K562 (cell line): Measurements from ENCODE around the gene SLC39A13. TPM values are rescaled to one million over a fixed set of nuclear protein-coding genes. Genes with fewer than 3 reads are reported as not detected.
A peak's percentile ranks its signal among the peaks of the same experiment; 100 is the strongest.

ENCODE experiments used
- ARHGAP35 ChIP-seq: fragments of 450-650 bp; IDR thresholded peaks from 2 replicates; pipeline ENCODE4 v1.6.1; 2018; ENCODE audit not compliant: partially characterized antibody
- BCL6 ChIP-seq: fragments of 250-450 bp; sonication (Bioruptor Pico); IDR thresholded peaks from 2 replicates; pipeline ENCODE4 v1.4.0; 2020
- C11orf30 ChIP-seq: fragments of 450-650 bp; IDR thresholded peaks from 2 replicates; pipeline ENCODE4 v1.6.1; 2016; ENCODE audit warnings: low read depth, mild to moderate bottlenecking
- DDX20 ChIP-seq: fragments of 450-650 bp; IDR thresholded peaks from 2 replicates; pipeline ENCODE4 v1.6.1; 2016; ENCODE audit warnings: missing genetic modification characterization, low read depth, mild to moderate bottlenecking, missing compliant biosample characterization, moderate library complexity
- DIDO1 ChIP-seq: fragments of 450-650 bp; IDR thresholded peaks from 2 replicates; pipeline ENCODE4 v1.6.1; 2016; ENCODE audit warnings: low read depth, missing biosample characterization, missing genetic modification characterization
- ELF4 ChIP-seq: fragments of 450-650 bp; formaldehyde crosslinking; IDR thresholded peaks from 2 replicates; pipeline ENCODE4 v1.4.0; 2022; ENCODE audit warnings: missing genetic modification characterization
- EP300 ChIP-seq: IDR thresholded peaks from 2 replicates; pipeline ENCODE4 v1.6.1; 2012; ENCODE audit warnings: low read length, improper control_type of control experiment
- EWSR1 ChIP-seq: fragments of 450-650 bp; IDR thresholded peaks from 2 replicates; pipeline ENCODE4 v1.6.1; 2018; ENCODE audit warnings: borderline replicate concordance, mild to moderate bottlenecking, low read depth, moderate library complexity; ENCODE audit not compliant: partially characterized antibody
- FOSL1 ChIP-seq: fragments of 200-800 bp; sonication (Bioruptor generic); conservative IDR thresholded peaks from 2 replicates; pipeline ENCODE4 v1.6.1; 2016; ENCODE audit warnings: missing genetic modification characterization, missing compliant biosample characterization
- IRF1 ChIP-seq: sonication (generic); formaldehyde crosslinking; IDR thresholded peaks from 2 replicates; pipeline ENCODE4 v1.8.0; 2022; ENCODE audit warnings: missing genetic modification reagents, mild to moderate bottlenecking, borderline replicate concordance
- RBBP5 ChIP-seq: fragments of 200-600 bp; sonication (generic); IDR thresholded peaks from 2 replicates; pipeline ENCODE4 v1.6.1; 2012; ENCODE audit warnings: borderline replicate concordance, mild to moderate bottlenecking, low read length, control low read depth, inconsistent platforms; ENCODE audit not compliant: insufficient read depth, poor library complexity, severe bottlenecking
- RFX7 ChIP-seq: fragments of 250-450 bp; sonication (Bioruptor Pico); IDR thresholded peaks from 2 replicates; pipeline ENCODE4 v1.5.1; 2021; ENCODE audit warnings: mild to moderate bottlenecking
- TCF7L2 ChIP-seq: fragments of 150-350 bp; IDR thresholded peaks from 2 replicates; pipeline ENCODE4 v1.6.1; 2016; ENCODE audit warnings: low read depth, mild to moderate bottlenecking, low read length, moderate library complexity
- TRIM28 ChIP-seq: fragments of 450-650 bp; IDR thresholded peaks from 2 replicates; pipeline ENCODE4 v1.6.1; 2017
- YY1 ChIP-seq, 3 experiments: IDR thresholded peaks; 2 replicates each; pipeline ENCODE4 v1.6.1; 2011; ENCODE audit warnings: low read length in 2 of 3, mild to moderate bottlenecking in 2 of 3, moderate library complexity in 2 of 3, borderline replicate concordance in 1 of 3, control low read depth in 1 of 3, low read depth in 1 of 3; ENCODE audit not compliant: insufficient read depth in 3 of 3, insufficient replicate concordance in 2 of 3, control insufficient read depth in 1 of 3, insufficient read length in 1 of 3; ENCODE audit errors: extremely low read depth in 1 of 3
- ZKSCAN1 ChIP-seq: fragments of 150-350 bp; IDR thresholded peaks from 2 replicates; pipeline ENCODE4 v1.6.1; 2016; ENCODE audit warnings: low read depth, low read length
- ZNF197 ChIP-seq: fragments of 200-800 bp; sonication (Bioruptor generic); IDR thresholded peaks from 2 replicates; pipeline ENCODE4 v1.6.1; 2016; ENCODE audit warnings: low read depth, missing genetic modification characterization, missing compliant biosample characterization
- ZNF347 ChIP-seq: fragments of 450-650 bp; formaldehyde crosslinking; IDR thresholded peaks from 2 replicates; pipeline ENCODE4 v1.4.0; 2020; ENCODE audit warnings: low read depth, mild to moderate bottlenecking, moderate library complexity
- ZNF561 ChIP-seq: fragments of 450-650 bp; formaldehyde crosslinking; conservative IDR thresholded peaks from 2 replicates; pipeline ENCODE4 v1.4.0; 2020; ENCODE audit warnings: mild to moderate bottlenecking, moderate library complexity
- polyA plus RNA-seq, 8 experiments: library from polyadenylated mRNA; depleted of rRNA in 4 of 8; stranded (reverse) in 5 of 8; unstranded in 3 of 8; fragments of >200 nt; fragmentation: Nextera tagmentation in 2 of 8; fragmentation: Illumina TruSeq in 1 of 8; extraction: Ambion mirVana in 2 of 8; extraction: Trizol in 1 of 8; gene quantifications; 2 replicates each; pipeline versions ENCODE4 v1.2.1 to v1.2.3, GENCODE V29; 2011 to 2014; ENCODE audit warnings: inconsistent platforms in 1 of 8, missing spikeins in 1 of 8
- total RNA-seq, 7 experiments: library from RNA; depleted of rRNA in 6 of 7; stranded (reverse); fragments of >200 nt in 6 of 7; fragmentation: Illumina TruSeq in 2 of 7; extraction: Trizol in 2 of 7; gene quantifications; 2 replicates each; pipeline versions ENCODE4 v1.2.1 to v1.2.3, GENCODE V29; 2011 to 2021; ENCODE audit warnings: low replicate concordance in 1 of 7
- TF ChIP-seq, protein P1 (sequence below): fragments of 450-650 bp; IDR thresholded peaks from 2 replicates; pipeline ENCODE4 v1.6.1; 2018; ENCODE audit warnings: mild to moderate bottlenecking, low read depth; ENCODE audit not compliant: partially characterized antibody
- TF ChIP-seq, protein P2 (sequence below), 2 experiments: fragments of 450-650 bp; conservative IDR thresholded peaks; 2 replicates each; pipeline ENCODE4 v1.6.1; 2017; ENCODE audit warnings: mild to moderate bottlenecking in 2 of 2, moderate library complexity in 2 of 2
- TF ChIP-seq, protein P3 (sequence below): sonication (generic); formaldehyde crosslinking; IDR thresholded peaks from 2 replicates; pipeline ENCODE4 v1.8.1; 2023; ENCODE audit warnings: mild to moderate bottlenecking, missing genetic modification reagents

The SLC39A13 gene
- total and polyA plus RNA-seq, 9 of the 15 experiments (the other 6 are each of a cell fraction or from before 2014, with no cell fraction given) = 0.17 to 15.9 (median 3.2) TPM

DNA sequence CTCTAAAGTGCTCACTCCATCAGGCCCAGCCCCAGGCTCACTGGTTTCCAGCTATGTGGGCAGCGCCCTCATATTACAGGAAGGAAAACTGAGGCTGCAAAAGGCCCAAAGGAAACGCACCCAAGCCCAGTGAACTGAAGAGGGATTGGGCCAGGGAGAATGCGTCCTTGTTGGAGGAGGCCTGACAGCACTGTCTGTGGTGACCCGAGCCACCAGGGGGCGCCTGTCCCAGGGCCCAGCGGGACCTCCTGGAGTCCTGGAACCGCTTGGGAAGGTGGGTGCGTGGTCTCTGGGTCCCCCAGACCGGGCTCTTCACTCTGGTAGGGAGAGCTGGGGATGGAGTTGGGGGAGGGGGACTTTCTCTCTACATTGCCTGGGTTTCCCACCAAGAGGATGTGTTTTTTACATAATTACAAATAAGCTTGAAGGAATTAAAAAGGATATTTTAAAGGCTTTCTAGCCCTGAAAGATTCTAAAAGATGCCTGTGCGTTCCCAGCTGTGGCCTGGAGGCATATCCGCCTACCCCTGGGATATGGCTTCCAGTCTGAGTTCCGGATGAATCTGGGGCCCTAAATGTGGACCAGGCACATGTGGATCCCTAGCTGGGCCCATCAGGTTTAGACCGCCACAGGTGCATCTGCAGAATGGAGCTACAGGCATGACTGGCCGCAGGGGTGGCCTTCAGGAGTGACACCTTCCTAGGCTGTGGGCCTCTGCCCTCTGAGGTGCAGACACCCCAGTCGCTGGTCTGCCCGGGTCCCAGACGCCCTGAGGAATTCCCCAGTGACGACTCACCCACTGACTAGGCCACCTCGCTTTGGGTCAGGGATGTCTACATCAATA, 34.3 kb upstream of the SLC39A13 start (continued):
- TF ChIP-seq, protein P1, sequence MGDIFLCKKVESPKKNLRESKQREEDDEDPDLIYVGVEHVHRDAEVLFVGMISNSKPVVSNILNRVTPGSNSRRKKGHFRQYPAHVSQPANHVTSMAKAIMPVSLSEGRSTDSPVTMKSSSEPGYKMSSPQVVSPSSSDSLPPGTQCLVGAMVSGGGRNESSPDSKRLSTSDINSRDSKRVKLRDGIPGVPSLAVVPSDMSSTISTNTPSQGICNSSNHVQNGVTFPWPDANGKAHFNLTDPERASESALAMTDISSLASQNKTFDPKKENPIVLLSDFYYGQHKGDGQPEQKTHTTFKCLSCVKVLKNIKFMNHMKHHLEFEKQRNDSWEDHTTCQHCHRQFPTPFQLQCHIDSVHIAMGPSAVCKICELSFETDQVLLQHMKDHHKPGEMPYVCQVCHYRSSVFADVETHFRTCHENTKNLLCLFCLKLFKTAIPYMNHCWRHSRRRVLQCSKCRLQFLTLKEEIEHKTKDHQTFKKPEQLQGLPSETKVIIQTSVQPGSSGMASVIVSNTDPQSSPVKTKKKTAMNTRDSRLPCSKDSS = no peak
- TF ChIP-seq TCF7L2 (no peak), DIDO1 (tag) (no peak), BCL6 (CRISPR knock-in tag) (no peak), IRF1 (no peak), ZNF347 (no peak), ELF4 (CRISPR knock-in tag) (no peak), C11orf30 (no peak), TRIM28 (no peak), DDX20 (tag) (no peak), ZNF561 (no peak), EP300 (no peak), ARHGAP35 (no peak), YY1 (IDR thresholded peaks at IDR 0.05; ENCODE audit: borderline replicate concordance in 1 of 3, control insufficient read depth in 1 of 3, extremely low read depth in 1 of 3, insufficient read depth in 3 of 3, insufficient read length in 1 of 3, insufficient replicate concordance in 2 of 3, low read depth in 1 of 3, low read length in 2 of 3) (no peak), EWSR1 (no peak), FOSL1 (tag) (peak; percentile 31), ZKSCAN1 (0 out of 2 replicates have a peak, but pooled peaks have one; percentile 59), RBBP5 (no peak), ZNF197 (CRISPR knock-in tag) (no peak), RFX7 (CRISPR knock-in tag) (no peak)
- TF ChIP-seq, protein P2, sequence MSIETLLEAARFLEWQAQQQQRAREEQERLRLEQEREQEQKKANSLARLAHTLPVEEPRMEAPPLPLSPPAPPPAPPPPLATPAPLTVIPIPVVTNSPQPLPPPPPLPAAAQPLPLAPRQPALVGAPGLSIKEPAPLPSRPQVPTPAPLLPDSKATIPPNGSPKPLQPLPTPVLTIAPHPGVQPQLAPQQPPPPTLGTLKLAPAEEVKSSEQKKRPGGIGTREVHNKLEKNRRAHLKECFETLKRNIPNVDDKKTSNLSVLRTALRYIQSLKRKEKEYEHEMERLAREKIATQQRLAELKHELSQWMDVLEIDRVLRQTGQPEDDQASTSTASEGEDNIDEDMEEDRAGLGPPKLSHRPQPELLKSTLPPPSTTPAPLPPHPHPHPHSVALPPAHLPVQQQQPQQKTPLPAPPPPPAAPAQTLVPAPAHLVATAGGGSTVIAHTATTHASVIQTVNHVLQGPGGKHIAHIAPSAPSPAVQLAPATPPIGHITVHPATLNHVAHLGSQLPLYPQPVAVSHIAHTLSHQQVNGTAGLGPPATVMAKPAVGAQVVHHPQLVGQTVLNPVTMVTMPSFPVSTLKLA (conservative IDR thresholded peaks at IDR 0.05) = no peak
- TF ChIP-seq, protein P3, sequence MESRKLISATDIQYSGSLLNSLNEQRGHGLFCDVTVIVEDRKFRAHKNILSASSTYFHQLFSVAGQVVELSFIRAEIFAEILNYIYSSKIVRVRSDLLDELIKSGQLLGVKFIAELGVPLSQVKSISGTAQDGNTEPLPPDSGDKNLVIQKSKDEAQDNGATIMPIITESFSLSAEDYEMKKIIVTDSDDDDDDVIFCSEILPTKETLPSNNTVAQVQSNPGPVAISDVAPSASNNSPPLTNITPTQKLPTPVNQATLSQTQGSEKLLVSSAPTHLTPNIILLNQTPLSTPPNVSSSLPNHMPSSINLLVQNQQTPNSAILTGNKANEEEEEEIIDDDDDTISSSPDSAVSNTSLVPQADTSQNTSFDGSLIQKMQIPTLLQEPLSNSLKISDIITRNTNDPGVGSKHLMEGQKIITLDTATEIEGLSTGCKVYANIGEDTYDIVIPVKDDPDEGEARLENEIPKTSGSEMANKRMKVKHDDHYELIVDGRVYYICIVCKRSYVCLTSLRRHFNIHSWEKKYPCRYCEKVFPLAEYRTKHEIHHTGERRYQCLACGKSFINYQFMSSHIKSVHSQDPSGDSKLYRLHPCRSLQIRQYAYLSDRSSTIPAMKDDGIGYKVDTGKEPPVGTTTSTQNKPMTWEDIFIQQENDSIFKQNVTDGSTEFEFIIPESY = no peak
